NCI-H526 treated with DMSO at 0.1 percent for 48 hours (cell line): ENCODE data around the gene SYT6.

Experiments used
- DNase-seq: peaks from one replicate; lab custom pipeline; 2025; lab: John Stamatoyannopoulos, UW

The SYT6 gene

DNA sequence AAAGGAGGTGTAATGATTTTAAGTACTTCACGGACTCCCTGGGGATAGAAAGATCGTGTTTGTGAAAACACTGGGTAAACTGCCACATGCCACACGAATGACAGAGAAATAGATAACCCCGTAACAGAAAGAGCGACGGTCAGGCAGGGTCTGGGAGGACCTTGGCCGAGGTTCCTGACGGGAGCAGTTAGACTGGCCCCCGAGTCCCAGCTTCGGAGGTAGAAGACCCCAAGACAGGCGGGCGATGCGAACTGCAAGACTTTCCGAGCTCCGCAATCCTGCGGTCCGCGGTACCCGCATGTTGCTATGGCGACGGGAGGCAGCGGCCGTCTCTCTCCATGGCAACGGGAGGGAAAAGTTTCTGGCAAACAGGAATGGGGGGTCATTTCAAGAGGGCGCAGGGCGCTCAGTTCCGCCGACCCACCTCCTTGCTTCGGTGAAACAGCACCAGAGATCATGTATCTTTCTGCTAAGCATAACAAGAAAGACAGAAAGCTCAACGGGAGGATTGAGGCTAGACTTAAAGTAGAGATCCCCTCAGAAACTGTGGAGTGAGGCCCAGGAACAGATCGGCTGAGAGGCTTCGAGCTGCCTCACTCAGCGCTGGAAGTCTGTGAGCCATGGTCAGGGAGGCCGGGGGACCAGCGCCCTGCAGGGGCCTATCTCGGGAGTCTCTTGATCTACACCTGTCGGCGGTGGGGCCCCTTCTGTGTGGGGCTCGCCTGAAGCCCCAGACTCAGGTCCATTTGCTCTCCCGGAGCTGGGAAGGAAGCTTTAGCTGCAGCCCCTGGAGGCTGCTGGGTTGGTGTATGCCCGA, 685 bp upstream of the SYT6 start:
- DNase-seq = peak; percentile 77

DNA sequence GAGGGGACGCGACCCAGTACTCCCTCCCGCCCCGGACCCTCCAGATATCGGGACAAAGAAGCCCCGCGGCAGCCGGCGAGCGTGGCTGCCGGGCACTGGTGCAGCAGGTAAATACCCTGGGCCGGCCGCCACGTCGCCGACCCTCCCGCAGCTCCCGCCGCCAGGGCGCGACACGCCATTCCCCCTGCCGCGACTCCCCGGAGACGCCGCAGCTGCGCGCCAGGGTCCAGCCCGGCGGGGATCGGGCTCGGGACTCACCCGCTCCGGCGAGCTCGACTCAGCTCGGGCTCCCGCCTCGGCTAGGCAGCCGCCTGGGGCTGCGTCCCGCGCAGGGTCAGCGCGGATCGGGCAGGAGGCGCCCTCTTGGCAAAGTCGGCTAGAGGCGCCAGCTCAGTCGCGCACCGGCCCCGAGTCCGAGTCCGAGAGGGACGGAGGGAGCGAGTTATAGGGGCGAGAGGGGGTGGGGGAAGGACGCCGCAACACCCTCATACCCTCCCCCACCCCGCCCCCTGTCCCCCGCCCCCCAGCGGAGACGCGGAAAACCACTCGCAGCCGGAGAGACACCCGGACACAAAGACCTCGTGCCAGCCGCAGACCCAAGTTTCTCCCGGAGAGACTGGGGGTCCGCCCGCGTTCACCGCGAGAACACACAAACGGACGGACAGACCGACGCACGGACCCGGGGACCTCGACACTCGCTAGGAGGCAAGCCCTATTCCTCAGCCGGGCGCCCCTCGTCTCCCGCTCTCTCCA, 985 bp downstream of the SYT6 start:
- DNase-seq = peak; percentile 61

DNA sequence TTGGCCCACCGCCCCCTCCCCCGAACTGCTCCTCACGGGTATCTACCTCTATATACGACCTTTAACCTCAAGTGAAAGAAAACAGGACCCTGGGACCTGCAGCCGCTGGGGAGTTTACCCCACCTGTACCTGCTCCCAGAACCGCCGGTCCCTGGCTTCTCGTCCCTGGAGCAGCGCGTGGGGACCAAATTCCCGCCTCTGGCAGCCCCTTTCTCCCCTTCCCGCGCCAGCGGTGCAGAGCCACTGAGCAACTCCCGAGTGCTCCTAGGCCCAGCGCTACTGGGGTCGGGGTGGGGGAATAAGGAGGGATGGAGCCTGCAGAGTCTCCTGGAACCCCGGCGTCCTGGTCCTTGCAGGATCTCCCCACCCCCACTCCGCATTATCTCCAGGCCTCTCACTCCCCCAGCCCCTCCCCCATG, 1.6 kb downstream of the SYT6 start:
- DNase-seq = peak; percentile 31

GRCh38 chr1:114150016-114150415, 3.7 kb downstream of the SYT6 start:
- no peak for DNase-seq

- no peak for DNase-seq
Measured at GRCh38 chr1:114149211-114149610, 4.5 kb downstream of the SYT6 start.

DNA sequence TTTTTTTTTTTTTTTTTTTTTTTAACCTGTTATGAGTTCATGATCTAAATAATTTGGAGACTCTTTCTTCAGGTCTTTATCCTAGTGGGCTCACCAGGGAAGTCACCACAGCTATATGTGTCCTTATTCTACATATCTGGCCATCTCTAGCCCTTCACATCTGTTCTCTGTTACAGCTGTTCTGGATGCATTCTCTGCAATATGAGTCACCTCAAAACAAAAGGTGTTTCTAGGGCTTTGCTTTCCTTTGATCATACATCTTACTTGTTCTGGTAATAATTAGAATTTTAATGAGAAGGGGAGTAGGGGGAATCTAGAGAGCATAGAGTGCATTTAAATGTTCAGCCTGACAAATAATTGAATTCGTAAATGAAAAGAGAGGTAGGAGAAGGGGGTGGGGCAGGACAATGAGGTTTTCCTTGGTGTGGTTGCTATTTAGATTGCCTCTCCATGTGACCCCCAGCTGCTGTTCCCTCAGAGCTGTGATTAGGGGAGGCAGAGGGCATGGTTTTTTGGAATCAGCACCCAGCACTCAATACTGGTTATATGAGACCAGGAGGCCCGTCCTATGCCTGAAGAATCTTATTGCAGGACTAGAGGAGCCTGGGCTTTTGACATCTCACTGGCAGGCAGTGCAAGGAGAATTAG, 8.0 kb downstream of the SYT6 start:
- DNase-seq = no peak

- DNase-seq = no peak
Measured at GRCh38 chr1:114144016-114144415, 9.7 kb downstream of the SYT6 start.

DNA sequence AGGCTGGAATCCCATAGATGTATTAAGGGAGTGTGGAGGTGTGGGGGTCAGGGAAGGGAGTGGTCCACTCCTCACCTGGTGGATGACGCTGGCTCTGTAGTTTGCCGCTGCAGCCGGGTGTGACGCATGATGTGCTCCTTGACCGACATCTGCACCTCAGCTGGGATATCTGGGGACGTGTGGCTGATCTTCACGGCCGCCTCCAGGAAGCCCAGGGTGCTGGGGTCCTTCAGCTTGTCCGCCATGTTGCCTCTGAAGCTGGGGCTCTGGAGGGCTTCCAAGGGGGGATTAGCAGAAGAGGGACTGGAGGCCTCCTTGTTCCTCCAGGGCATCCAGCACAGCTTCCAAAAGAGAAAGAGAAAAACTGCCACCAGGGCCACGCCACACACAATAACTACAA, 14.1 kb downstream of the SYT6 start:
- DNase-seq = no peak

- DNase-seq = no peak
Measured at GRCh38 chr1:114137497-114137896, 16.2 kb downstream of the SYT6 start.

- DNase-seq = no peak
Measured at GRCh38 chr1:114135786-114136185, 17.9 kb downstream of the SYT6 start.

DNA sequence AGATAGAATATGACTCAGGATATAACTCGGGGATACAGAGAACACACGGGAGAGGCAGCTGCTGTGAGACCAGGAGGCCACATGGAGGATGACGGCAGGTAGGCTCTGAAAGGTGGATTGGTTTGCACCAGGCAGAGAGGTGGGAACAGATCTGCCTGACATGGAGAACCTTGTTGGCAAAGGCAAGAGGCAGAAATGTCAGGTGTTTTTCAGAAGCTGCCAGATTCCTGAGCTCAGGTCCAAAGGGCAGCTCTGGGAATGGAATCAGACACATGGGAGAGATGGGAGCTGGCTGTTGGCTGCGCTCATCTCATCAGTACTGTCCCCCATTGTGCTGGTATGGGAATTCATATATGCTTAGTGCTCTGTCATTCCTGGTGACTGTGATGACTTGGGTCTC, 19.2 kb downstream of the SYT6 start:
- no peak for DNase-seq

GRCh38 chr1:114133129-114133528, 20.5 kb downstream of the SYT6 start:
- no peak for DNase-seq

GRCh38 chr1:114131526-114132220, 22.0 kb downstream of the SYT6 start:
- no peak for DNase-seq

DNA sequence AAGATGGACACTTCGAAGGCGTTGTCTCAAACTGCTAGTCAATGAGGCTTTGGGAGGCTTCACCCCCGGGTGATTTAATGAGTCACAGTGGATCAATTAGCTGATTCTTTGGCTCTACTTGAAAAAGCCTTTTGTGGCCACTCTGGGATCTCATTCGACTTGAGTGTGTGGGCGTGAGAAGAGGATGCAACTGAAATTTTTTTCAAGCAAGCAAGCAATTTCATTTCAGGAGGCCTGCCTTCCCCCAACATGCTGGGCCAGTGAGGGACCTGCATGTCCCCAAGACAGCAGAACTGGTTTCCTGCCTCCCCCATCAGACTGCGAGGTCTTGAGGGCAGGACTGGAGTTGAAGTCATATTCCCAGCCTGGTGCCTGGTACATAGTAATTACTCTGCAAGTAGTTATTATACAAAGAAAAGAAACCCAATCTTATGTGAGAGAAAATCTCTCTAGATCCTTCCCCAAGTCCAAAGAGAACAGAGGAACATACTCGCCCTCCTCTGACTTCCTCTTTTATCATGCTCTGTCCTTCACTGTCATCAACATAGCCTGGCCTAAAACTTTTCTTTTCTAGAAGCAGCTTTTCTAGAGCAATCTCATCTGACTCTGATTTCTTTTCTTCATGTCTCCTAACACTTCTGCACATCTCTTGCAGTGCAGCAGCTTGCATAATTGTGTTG, 22.7 kb downstream of the SYT6 start:
- DNase-seq = no peak

DNA sequence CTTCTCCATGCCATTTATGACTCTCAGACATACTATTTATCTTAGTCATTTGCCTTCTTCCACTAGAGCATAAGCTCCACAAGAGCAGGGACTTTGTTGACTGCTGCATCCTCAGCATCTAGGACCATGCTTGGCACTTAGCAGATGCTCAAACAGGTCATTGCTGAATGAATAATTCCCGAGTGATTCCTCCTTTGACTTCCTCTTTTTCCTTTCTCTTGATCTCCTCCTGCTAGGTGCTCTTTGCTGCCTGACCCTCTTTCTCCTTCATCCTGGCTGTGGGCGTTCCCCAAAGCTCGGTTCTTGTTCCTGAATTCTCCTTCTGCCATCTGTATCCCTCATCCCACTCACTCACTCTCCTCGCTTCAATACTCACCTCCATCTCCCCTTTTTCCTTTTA, 23.5 kb downstream of the SYT6 start:
- DNase-seq = no peak

DNA sequence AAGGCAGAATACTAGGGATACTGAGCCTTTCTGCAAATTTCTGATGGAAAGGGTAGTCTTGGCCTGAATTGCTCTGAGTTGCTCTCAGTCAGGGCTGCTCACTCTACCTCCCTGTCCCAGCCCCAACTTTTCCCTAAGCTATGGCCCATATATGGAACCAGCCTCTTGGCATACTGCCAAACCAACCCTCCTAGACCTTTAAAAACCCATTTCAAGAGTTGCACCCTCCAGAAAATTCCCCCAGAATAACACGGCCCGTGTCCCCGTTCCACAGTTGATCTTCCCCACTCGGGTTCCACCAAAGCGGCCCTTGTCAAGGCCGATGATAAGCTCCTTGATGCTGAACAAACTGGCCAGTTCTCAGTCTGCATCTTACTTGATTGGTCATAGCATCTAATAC, 25.4 kb downstream of the SYT6 start:
- DNase-seq = no peak

GRCh38 chr1:114126261-114127095, 27.2 kb downstream of the SYT6 start:
- DNase-seq = no peak

DNA sequence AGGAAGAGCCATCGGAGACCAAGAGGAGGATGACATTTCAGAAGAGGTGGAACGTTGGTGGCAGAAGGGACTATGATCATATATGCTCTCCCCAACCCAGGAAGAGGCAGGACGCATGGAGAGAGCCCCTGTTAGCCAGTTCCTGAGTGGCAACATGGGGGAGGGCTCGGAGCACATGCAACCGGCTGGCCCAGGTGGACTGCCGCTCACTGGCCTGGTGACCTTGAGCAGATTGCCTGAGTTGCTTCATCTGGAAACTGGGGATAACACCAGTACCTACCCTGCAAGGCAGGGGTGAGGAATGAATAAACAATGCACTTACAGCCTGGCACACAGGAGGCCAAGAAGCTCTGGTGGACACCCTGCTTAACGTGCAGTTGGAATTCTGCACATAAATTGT, 29.0 kb downstream of the SYT6 start:
- DNase-seq = no peak

GRCh38 chr1:114122941-114123618, 30.6 kb downstream of the SYT6 start:
- no peak for DNase-seq

- no peak for DNase-seq
Measured at GRCh38 chr1:114118351-114118990, 35.2 kb downstream of the SYT6 start.
